DOHH2 (cell line): ENCODE results near the gene UGT8.

Source experiments
- EZH2phosphoT487 ChIP-seq: fragments of 200-600 bp; sonication (generic); IDR thresholded peaks from 2 replicates; pipeline ENCODE4 v1.6.1; 2017; ENCODE audit warnings: borderline replicate concordance, mild to moderate bottlenecking, antibody characterized with exemption, low read length, moderate library complexity, mixed read lengths
- TF ChIP-seq, protein P1 (sequence below): fragments of 200-600 bp; sonication (generic); IDR thresholded peaks from one replicate; pipeline ENCODE4 v1.5.1; 2014; ENCODE audit warnings: antibody characterized with exemption, mild to moderate bottlenecking, low read depth, low read length; ENCODE audit not compliant: poor library complexity, severe bottlenecking

DNA sequence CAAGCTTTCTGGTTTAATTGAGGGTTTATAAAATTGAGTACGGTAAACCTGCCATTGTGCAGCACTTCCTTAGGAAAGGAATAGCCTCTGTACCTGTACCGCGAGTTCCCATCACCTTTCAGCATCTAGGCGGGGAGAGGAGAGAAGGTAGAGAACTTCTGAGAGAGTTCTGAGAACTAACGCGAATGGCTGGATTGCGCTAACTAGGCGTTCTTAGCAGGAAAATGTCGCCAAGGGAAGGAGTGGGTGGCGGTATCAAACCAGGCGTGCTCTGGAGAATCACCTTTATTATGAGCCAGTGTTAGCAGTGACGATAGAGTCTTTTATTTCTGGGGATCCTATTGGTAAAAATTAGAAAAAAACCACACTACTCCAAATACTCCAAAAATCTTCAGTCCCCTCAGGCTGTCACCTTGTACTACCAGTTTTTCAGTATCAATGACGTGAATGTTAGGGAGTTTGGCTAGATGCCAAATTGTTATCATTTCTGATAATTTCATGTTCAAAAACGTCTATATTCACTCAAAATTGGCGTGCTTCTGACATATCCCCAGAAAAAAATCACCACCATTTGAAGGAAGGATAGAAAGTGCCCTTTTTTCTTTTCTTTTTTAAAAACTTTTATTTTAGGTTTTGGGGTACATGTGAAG, 1.4 kb downstream of the UGT8 start:
- TF ChIP-seq, protein P1, sequence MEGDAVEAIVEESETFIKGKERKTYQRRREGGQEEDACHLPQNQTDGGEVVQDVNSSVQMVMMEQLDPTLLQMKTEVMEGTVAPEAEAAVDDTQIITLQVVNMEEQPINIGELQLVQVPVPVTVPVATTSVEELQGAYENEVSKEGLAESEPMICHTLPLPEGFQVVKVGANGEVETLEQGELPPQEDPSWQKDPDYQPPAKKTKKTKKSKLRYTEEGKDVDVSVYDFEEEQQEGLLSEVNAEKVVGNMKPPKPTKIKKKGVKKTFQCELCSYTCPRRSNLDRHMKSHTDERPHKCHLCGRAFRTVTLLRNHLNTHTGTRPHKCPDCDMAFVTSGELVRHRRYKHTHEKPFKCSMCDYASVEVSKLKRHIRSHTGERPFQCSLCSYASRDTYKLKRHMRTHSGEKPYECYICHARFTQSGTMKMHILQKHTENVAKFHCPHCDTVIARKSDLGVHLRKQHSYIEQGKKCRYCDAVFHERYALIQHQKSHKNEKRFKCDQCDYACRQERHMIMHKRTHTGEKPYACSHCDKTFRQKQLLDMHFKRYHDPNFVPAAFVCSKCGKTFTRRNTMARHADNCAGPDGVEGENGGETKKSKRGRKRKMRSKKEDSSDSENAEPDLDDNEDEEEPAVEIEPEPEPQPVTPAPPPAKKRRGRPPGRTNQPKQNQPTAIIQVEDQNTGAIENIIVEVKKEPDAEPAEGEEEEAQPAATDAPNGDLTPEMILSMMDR = no peak
- no peak for TF ChIP-seq EZH2phosphoT487
